Glutamatergic neuron (in vitro differentiated cells): ENCODE measurements around the gene OR6K2. TPM values are rescaled to one million over a fixed set of nuclear protein-coding genes. Genes with fewer than 3 reads are reported as not detected.
"Not testable (repeated sequence)": the region's sequence is repeated elsewhere in the genome, so short reads cannot be mapped to it uniquely, and the experiment has no call there.

ENCODE experiments used
- DNase-seq: peaks from one replicate; pipeline ENCODE4 v3.0.0; 2022
- H3K27ac Mint-ChIP-seq: one replicate; pipeline ENCODE4 v1.8.0; 2020; ENCODE audit warnings: mild to moderate bottlenecking, mixed read lengths, inconsistent platforms; ENCODE audit not compliant: unreplicated experiment
- H3K27me3 Mint-ChIP-seq: one replicate; pipeline ENCODE4 v1.8.0; 2020; ENCODE audit warnings: mild to moderate bottlenecking, moderate library complexity, mixed read lengths, inconsistent platforms; ENCODE audit not compliant: unreplicated experiment
- H3K36me3 Mint-ChIP-seq: one replicate; pipeline ENCODE4 v1.8.0; 2020; ENCODE audit warnings: mild to moderate bottlenecking, mixed read lengths, inconsistent platforms; ENCODE audit not compliant: unreplicated experiment
- H3K4me1 Mint-ChIP-seq: one replicate; pipeline ENCODE4 v1.8.0; 2020; ENCODE audit warnings: mild to moderate bottlenecking, low read depth, mixed read lengths, inconsistent platforms; ENCODE audit not compliant: unreplicated experiment
- H3K4me3 Mint-ChIP-seq: one replicate; pipeline ENCODE4 v1.8.0; 2020; ENCODE audit warnings: mild to moderate bottlenecking, mixed read lengths, inconsistent platforms; ENCODE audit not compliant: unreplicated experiment
- H3K9me3 Mint-ChIP-seq: one replicate; pipeline ENCODE4 v1.8.0; 2020; ENCODE audit warnings: mild to moderate bottlenecking, moderate library complexity, mixed read lengths, inconsistent platforms; ENCODE audit not compliant: unreplicated experiment
- CTCF ChIP-seq: fragments of 200-600 bp; sonication (generic); IDR thresholded peaks from one replicate; pipeline ENCODE4 v1.5.0; 2021; ENCODE audit not compliant: partially characterized antibody, unreplicated experiment
- total RNA-seq: library from RNA; stranded (reverse); fragmentation: NEBNext Ultra II Directional; extraction: Animal tissue kit (Norgen Biotek cat#: 25700); gene quantifications from one replicate; pipeline ENCODE4 v1.2.1, GENCODE V29; 2021; ENCODE audit not compliant: unreplicated experiment

The OR6K2 gene
- total RNA-seq, 1 donor from 2014 or later = not detected

GRCh38 chr1:158692356-158692755, 8.1 kb downstream of the OR6K2 start:
- Mint-ChIP-seq H3K9me3 (no peaks in the 10 kb centered on the region), H3K27ac (no peak overlapping the region)

GRCh38 chr1:158691907-158692306, 8.5 kb downstream of the OR6K2 start:
- Mint-ChIP-seq H3K4me1 (no peaks in the 10 kb centered on the region), H3K4me3 (no peak overlapping the region), H3K27ac (no peak overlapping the region), H3K36me3 (no peaks in the 10 kb centered on the region), H3K9me3 (no peaks in the 10 kb centered on the region), H3K27me3 (no peaks in the 10 kb centered on the region)
- TF ChIP-seq CTCF = no peak
- no peak for DNase-seq

More at GRCh38 chr1:158692356-158692755, 8.1 kb downstream of the OR6K2 start:
- no peaks in the 10 kb centered on the region for H3K36me3 Mint-ChIP-seq
- no peaks in the 10 kb centered on the region for H3K27me3 Mint-ChIP-seq
- H3K4me3 Mint-ChIP-seq = no peak overlapping the region
- TF ChIP-seq CTCF = no peak
- no peak for DNase-seq
- H3K4me1 Mint-ChIP-seq = no peaks in the 10 kb centered on the region

GRCh38 chr1:158691149-158691548, 9.3 kb downstream of the OR6K2 start:
- not testable (repeated sequence) for H3K4me1 Mint-ChIP-seq, H3K36me3 Mint-ChIP-seq, H3K9me3 Mint-ChIP-seq, DNase-seq, H3K27me3 Mint-ChIP-seq, H3K27ac Mint-ChIP-seq, H3K4me3 Mint-ChIP-seq

GRCh38 chr1:158689875-158690274, 10.6 kb downstream of the OR6K2 start:
- Mint-ChIP-seq H3K27me3 (no peaks in the 10 kb centered on the region), H3K27ac (no peak overlapping the region), H3K4me1 (no peaks in the 10 kb centered on the region), H3K36me3 (no peaks in the 10 kb centered on the region), H3K4me3 (no peak overlapping the region), H3K9me3 (no peaks in the 10 kb centered on the region)
- no peak for DNase-seq
- TF ChIP-seq CTCF = no peak

- no peak overlapping the region for H3K27ac Mint-ChIP-seq
- no peaks in the 10 kb centered on the region for H3K27me3 Mint-ChIP-seq
- no peak for DNase-seq
- H3K4me1 Mint-ChIP-seq = no peaks in the 10 kb centered on the region
- no peak overlapping the region for H3K4me3 Mint-ChIP-seq
- TF ChIP-seq CTCF = no peak
- H3K9me3 Mint-ChIP-seq = no peaks in the 10 kb centered on the region
- no peaks in the 10 kb centered on the region for H3K36me3 Mint-ChIP-seq
Observed at GRCh38 chr1:158689110-158689509, 11.3 kb downstream of the OR6K2 start.

GRCh38 chr1:158688343-158688742, 12.1 kb downstream of the OR6K2 start:
- not testable (repeated sequence) for H3K36me3 Mint-ChIP-seq, H3K27me3 Mint-ChIP-seq, H3K27ac Mint-ChIP-seq, H3K4me1 Mint-ChIP-seq, DNase-seq, H3K9me3 Mint-ChIP-seq, H3K4me3 Mint-ChIP-seq
